HG02870 (cell line): ENCODE data around the gene VASH2.
"Not testable (repeated sequence)": the region's sequence is repeated elsewhere in the genome, so short reads cannot be mapped to it uniquely, and the experiment has no call there.

Experiments
- ATAC-seq: cut with Tn5 transposase; IDR thresholded peaks from one replicate; pipeline ENCODE4 v1.9.1; 2021; ENCODE audit warnings: mild to moderate bottlenecking, moderate library complexity; ENCODE audit not compliant: unreplicated experiment

Gene VASH2

GRCh38 chr1:212950243-212951125 is at the start of gene VASH2:
Gene VASH2 (plus strand): TSS chr1:212950541. CDS start chr1:212951543, 1,002 bp downstream.
- peak; percentile 93 for ATAC-seq

GRCh38 chr1:212901290-212901689 is 49.1 kb upstream of the VASH2 start:
- ATAC-seq: no peak

GRCh38 chr1:212902054-212902453 is 48.3 kb upstream of the VASH2 start:
- ATAC-seq: no peak

- no peak for ATAC-seq
These were observed 46.7 kb upstream of the VASH2 start for GRCh38 chr1:212903664-212904063.

GRCh38 chr1:212908071-212908470 is 42.3 kb upstream of the VASH2 start:
- ATAC-seq: not testable (repeated sequence)

GRCh38 chr1:212908971-212909370 is 41.4 kb upstream of the VASH2 start:
- ATAC-seq: no peak

- no peak for ATAC-seq
These were observed 40.7 kb upstream of the VASH2 start for GRCh38 chr1:212909652-212910063.

GRCh38 chr1:212910213-212910612 is 40.1 kb upstream of the VASH2 start:
- not testable (repeated sequence) for ATAC-seq

- not testable (repeated sequence) for ATAC-seq
These were observed 36.7 kb upstream of the VASH2 start for GRCh38 chr1:212913638-212914037.

- not testable (repeated sequence) for ATAC-seq
These were observed 36.2 kb upstream of the VASH2 start for GRCh38 chr1:212914110-212914509.

GRCh38 chr1:212914789-212915188 is 35.6 kb upstream of the VASH2 start:
- no peak for ATAC-seq

GRCh38 chr1:212915245-212916091 is 34.9 kb upstream of the VASH2 start:
- no peak for ATAC-seq

GRCh38 chr1:212916481-212917133 is 33.7 kb upstream of the VASH2 start:
- ATAC-seq: no peak

- ATAC-seq: no peak
These were observed 33.2 kb upstream of the VASH2 start for GRCh38 chr1:212917134-212917485.

GRCh38 chr1:212917858-212918257 is 32.5 kb upstream of the VASH2 start:
- no peak for ATAC-seq

- no peak for ATAC-seq
These were observed 31.5 kb upstream of the VASH2 start for GRCh38 chr1:212918824-212919223.

- no peak for ATAC-seq
These were observed 30.1 kb upstream of the VASH2 start for GRCh38 chr1:212920246-212920645.

- ATAC-seq: no peak
These were observed 29.4 kb upstream of the VASH2 start for GRCh38 chr1:212920896-212921295.

- ATAC-seq: no peak
These were observed 28.3 kb upstream of the VASH2 start for GRCh38 chr1:212922016-212922415.

- ATAC-seq: no peak
These were observed 24.0 kb upstream of the VASH2 start for GRCh38 chr1:212926372-212926771.
